Mammary epithelial cell (primary cell): ENCODE measurements around the gene GINS3.

Source experiments
- CTCF ChIP-seq, 2 donors: IDR thresholded peaks in 1 of 2; conservative IDR thresholded peaks in 1 of 2; 2 replicates each; pipeline ENCODE4 v1.5.1; 2011 to 2012; ENCODE audit warnings: inconsistent platforms in 2 of 2, low read length in 2 of 2, mild to moderate bottlenecking in 2 of 2, control low read depth in 1 of 2, low read depth in 1 of 2; ENCODE audit not compliant: insufficient read depth in 1 of 2; ENCODE audit errors: extremely low read depth in 1 of 2
- EZH2 ChIP-seq: IDR thresholded peaks from 2 replicates; pipeline ENCODE4 v1.6.1; 2012; ENCODE audit warnings: low read length, inconsistent platforms, borderline replicate concordance

GRCh38 chr16:58428621-58429542 is 36.6 kb downstream of the GINS3 start:
- no peak for TF ChIP-seq CTCF (conservative IDR thresholded peaks at IDR 0.05 in 1 of 2, IDR thresholded peaks at IDR 0.05 in 1 of 2; ENCODE audit: extremely low read depth in 1 of 2, insufficient read depth in 1 of 2, low read depth in 1 of 2, low read length in 2 of 2)
- no peak for TF ChIP-seq EZH2
